CD4-positive, alpha-beta T cell treated with Interleukin-15 for 4 hours (primary cell): ENCODE results near the gene RRP9.

ENCODE experiments used
- DNase-seq: peaks from one replicate; pipeline ENCODE4 v3.0.0-alpha.2; 2020; ENCODE audit warnings: low spot score

The RRP9 gene

DNA sequence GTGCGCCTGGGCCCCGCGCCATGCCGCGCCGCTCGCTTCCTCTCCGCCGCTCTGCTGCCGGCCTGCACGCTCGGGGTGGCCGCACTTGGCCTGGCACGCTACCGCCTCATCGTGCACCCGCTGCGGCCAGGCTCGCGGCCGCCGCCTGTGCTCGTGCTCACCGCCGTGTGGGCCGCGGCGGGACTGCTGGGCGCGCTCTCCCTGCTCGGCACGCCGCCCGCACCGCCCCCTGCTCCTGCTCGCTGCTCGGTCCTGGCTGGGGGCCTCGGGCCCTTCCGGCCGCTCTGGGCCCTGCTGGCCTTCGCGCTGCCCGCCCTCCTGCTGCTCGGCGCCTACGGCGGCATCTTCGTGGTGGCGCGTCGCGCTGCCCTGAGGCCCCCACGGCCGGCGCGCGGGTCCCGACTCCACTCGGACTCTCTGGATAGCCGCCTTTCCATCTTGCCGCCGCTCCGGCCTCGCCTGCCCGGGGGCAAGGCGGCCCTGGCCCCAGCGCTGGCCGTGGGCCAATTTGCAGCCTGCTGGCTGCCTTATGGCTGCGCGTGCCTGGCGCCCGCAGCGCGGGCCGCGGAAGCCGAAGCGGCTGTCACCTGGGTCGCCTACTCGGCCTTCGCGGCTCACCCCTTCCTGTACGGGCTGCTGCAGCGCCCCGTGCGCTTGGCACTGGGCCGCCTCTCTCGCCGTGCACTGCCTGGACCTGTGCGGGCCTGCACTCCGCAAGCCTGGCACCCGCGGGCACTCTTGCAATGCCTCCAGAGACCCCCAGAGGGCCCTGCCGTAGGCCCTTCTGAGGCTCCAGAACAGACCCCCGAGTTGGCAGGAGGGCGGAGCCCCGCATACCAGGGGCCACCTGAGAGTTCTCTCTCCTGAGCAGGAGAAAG, 14.4 kb upstream of the RRP9 start:
- DNase-seq, result peak; percentile 10

DNA sequence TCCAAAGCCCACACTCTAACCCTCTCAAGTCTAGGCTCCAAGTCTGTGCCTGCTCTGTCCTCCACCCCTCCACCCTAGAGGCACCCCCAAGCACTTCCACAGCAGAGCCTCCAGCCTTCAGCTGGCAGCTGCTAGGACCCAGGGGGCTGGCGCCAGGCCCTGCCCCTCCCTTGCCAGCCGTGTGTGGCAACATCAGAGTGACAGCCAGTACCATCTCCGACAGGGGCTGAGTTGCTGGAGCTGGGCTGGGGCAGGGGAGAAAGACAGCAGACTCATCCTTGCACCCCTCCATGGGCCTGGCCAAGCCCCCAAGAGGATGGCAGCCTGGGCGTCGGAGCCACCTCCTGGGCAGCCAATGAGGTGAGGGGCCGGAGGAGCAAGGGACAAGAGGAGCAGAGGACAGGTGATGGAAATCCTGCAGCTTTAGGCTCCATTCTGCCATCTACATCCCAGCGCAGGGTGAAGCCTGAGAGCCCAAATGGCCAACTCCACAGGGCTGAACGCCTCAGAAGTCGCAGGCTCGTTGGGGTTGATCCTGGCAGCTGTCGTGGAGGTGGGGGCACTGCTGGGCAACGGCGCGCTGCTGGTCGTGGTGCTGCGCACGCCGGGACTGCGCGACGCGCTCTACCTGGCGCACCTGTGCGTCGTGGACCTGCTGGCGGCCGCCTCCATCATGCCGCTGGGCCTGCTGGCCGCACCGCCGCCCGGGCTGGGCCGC, 13.6 kb upstream of the RRP9 start, which contains the start of gene GPR62:
Gene GPR62, plus strand, starts transcription at position 207 of the 718 bp plus-strand sequence. Its CDS starts 272 bp downstream, at position 479.
- DNase-seq, result no peak

DNA sequence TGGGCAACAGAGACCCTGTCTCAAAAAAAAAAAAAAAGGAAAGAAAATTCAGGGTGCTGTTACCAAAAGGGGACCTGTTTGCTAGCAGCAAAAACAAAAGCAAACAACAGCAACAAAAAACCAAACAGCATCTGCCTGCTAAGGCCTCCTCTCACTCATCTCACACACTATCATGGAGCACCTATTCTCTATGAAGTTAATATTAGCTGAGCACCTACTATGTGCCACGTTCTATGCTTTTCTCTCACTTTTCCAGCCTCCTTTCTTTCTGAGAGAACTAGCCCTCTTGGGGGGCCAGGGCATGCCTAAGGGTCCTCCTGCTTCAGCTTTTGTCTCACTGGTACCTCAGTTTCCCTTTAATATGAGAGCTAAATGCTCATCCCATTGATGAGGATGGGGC, 13.0 kb upstream of the RRP9 start:
- DNase-seq, result no peak

- no peak for DNase-seq
Observed at GRCh38 chr3:51954105-51954504, 12.4 kb upstream of the RRP9 start.

- no peak for DNase-seq
Observed at GRCh38 chr3:51953445-51953844, 11.7 kb upstream of the RRP9 start.

DNA sequence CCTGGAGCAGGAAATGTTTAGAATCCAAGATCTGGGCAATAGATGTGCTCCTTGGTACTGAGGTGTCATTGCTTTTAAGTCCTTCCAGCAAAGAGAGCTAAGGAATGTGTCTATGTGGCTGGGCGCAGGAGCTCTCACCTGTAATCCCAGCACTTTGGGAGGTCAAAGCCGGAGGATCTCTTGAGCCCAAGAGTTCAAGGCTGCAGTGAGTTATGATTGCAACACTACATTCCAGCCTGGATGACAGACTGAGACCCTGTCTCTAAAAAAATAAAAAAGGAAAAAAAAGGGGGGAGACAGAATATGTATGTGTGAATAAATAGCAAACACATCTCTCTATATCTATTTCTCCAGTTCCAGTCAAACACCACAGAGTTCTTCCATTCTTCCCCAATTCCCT, 9.2 kb upstream of the RRP9 start:
- DNase-seq, result no peak

GRCh38 chr3:51949121-51949520, 7.4 kb upstream of the RRP9 start:
- no peak for DNase-seq

GRCh38 chr3:51948016-51948580, 6.4 kb upstream of the RRP9 start:
- DNase-seq, result no peak

GRCh38 chr3:51947215-51947900, 5.7 kb upstream of the RRP9 start:
- no peak for DNase-seq

DNA sequence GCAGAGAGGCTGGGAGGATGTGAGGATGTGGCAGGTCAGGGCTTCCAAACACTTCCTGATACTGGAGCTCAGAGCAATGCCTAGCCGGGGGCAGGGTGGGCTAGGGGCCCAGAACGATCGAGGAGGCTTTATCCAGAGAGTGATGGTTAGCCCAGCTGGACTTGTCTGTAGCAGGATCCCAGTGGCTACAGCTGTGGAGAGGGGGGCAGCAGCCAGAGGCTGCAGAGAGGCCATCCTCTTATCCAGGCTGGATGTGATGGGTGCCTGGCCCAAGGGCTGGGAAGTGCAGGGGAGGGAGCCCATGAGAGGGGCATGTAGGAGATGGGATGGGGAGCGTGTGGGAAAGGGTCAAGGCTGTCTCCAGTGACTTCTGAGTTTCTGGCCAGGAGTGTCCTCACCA, 5.1 kb upstream of the RRP9 start:
- DNase-seq, result no peak

DNA sequence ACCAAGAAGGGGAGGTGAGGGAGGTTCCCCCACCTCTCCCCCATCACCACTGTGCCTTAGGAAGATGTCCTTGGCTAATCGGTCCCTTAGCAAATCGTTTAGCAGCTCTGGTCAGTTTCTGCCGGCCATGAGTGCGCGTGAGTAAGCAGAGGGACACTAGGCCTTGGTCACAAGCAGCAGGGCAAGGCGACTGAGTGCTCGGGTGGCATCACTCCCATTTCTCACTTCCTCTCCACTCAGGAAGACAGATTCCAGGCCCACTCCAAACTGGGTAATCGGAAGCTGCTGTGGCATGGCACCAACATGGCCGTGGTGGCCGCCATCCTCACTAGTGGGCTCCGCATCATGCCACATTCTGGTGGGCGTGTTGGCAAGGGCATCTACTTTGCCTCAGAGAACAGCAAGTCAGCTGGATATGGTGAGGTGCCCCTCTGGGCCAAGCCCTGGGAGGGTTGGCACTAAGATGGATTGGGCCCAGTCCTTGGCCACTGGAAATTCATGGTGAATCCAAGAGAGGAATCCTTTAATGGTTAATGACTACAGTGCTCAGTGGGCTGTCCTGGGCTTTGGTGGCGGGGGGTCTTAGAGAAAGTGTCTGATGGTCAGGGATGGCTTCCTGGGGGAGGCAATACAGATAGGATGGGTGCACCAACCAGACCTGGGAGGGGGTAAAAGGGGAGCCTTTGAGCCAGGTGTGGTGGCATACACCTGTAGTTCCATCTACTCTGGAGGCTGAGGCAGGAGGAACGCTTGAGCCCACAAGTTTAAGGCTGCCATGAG, 4.4 kb upstream of the RRP9 start:
- no peak for DNase-seq

DNA sequence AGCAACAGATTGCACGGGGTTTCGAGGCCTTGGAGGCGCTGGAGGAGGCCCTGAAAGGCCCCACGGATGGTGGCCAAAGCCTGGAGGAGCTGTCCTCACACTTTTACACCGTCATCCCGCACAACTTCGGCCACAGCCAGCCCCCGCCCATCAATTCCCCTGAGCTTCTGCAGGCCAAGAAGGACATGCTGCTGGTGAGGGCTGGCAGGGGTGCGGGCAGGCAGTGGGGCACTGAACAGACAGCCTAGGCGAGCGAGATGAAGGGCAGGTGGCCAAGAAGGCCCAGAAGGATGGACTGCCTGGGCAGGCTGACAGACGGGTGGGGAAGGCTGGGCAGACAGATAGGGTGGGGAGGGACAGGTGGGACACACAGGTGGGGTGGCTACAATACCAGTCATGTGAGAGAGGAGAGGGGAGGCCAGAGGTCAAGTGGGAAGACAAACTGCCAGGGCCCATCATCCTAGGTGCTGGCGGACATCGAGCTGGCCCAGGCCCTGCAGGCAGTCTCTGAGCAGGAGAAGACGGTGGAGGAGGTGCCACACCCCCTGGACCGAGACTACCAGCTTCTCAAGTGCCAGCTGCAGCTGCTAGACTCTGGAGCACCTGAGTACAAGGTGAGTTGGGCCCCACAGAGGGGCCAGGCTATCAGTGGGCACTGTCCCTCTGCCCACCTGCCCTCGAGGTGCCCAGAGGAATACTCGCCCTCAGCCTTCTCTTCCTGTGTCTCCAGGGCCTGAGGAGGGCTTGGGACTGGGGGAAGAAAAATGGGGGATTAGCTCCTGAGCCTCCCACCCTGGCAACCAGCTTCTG, 3.5 kb upstream of the RRP9 start:
- no peak for DNase-seq

GRCh38 chr3:51944451-51945021, 2.8 kb upstream of the RRP9 start:
- no peak for DNase-seq

GRCh38 chr3:51943451-51944391, 2.0 kb upstream of the RRP9 start:
- DNase-seq, result no peak

GRCh38 chr3:51942603-51943450, 1.1 kb upstream of the RRP9 start:
- peak; percentile 60 for DNase-seq

DNA sequence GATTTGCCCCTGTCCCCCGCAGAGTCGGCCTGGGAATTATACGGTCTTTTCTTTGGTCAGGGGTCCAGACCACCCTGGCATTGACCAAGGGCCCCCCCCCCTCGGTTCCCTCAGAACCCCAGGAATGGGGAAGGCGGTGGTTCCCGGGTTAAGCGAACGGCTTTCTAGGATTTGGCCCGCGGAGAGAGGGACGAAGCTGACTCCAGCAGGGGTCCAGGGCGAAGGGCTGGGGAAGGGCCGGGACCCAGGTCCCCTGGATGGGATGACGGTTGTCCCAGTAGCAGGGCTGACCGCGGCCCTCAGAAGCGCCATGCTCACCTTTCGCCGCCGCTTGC, 274 bp downstream of the RRP9 start:
- no peak for DNase-seq

DNA sequence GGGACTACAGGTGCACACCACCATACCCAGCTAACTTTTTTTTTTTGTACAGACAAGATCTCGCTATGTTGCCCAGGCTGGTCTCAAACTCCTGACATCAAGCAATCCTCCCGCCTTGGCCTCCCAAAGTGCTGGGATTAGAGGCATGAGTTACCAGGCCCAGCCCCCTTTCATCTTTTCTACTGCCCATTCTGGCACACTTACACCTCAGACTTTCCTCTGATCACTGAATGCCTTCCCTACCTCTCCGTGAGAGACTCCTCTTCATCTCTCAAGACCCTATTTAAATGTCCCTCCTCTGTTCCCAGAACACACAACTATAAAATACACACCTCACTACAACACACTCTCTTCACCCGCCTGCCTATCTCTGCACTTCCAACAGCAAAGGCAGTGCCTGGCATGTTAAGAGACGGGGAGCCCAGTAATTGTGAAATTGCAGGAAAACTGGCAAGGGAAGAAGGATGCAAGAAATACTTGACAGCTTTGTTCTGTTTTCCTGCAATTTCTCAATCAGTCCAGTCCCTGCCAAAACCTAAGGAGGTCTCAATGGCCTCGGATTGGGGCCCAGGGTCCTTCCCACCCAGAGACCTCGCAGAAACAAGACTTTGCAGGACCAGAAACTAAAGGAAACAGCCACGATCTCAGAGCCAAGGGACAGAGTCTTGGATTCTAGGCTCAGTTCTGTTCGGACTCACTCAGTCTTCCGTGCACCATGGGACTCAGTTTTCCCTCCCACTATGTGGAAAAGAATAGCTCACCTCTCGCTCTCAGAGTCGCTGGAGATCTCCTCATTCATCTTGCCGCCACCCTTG, 849 bp downstream of the RRP9 start:
- DNase-seq, result no peak
